HUDEP-2 (cell line): ENCODE results near the gene TGFBR2.

Experiments
- DNase-seq, 76 experiments: peaks; one replicate each; lab custom pipeline; 2025; ENCODE audit not compliant: unreplicated experiment in 76 of 76; lab: John Stamatoyannopoulos, UW

The TGFBR2 gene

DNA sequence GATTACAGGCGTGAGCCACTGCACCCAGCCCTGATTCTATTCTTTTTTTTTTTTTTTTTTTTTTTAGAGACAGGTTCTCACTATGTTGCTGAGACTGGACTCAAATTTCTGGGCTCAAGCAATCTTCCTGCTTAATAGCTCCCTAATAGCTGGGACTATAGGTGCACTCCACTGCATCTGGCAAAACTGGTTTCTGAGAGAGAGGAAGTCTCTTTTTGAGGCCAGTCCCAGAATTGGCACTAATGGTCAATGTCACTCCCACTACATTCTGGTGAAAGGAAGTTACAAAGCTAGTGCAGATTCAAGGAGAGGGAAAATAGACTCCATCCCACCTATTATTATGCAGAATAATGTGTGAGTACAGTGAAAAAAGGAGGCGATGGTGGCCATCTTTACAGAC, 5.8 kb upstream of the TGFBR2 start:
- DNase-seq = no peak

DNA sequence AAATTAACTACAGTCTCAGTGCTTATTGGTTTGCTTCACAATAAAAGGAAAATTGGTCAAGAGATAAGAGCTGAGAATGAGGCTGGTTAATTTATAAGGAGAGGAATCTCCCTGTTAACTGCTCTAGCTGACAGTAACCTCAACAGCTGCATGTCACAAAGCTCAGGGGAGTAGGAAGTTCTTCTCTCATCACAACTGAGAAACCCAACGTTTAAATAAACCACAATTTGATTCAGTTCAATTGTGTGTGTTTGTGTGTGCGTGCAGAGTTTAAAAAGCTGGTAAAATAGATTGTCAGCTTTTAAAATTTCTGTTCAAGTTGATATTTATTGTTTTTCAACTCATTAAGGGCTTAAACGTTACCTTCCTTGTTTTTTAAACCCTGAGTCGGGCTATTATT, 3.5 kb upstream of the TGFBR2 start:
- DNase-seq = no peak

DNA sequence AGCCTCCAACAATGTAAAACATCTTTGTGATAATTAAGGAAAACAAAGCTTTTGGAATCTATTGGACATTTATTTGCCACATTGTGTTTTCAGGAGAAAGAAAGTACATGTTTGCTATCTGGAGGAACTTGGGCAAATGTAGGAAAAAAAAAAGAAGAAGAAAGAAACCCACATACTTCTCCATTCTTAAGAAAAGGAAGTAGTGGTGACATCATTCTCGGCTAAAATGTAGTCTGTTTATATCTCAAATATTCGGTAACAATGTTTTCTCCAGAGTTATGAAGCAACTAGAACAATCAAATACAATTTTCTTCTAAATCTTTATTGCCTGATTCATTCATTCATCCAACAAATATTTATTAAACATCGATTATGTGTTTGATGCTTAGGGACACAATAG, 2.3 kb upstream of the TGFBR2 start:
- DNase-seq = no peak

DNA sequence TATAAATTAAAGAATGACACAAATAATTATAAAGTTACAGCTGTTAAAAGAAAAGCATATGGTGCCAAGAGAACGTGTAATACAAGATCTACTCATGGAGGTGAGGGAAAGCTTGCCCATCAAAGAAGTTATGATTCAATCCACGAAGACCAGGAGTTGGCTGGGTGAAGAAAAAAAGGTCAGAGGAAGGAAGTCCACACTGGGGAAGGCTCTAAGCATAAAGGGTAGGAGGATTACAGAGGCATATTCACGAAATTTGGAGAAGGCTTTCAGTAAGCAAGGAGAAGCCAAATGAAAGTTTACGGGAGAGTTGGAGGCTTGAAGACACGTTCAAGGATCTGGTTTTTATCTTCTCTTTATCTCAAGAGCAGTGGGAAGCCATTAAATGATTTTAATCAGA, 1.8 kb upstream of the TGFBR2 start:
- DNase-seq = no peak

DNA sequence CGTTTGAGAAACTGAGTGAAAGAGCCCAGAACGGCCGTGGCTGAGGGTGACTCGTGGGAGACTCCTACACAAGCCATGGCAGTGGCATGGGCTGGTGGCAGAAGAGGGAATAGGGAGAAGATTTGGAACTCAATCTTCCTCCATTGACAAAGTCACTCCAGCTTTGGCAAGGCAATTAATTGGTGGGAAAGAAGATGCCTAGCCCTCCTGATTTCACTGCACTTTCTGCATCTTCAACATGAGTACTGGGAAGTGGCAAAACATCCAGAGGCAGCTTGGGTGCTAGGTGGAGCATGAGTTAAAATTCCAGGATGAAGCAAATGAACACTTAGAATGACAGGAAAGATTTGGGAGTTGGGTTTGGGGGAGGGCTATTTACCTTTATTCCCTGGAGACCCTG, 1.4 kb upstream of the TGFBR2 start:
- DNase-seq = no peak

DNA sequence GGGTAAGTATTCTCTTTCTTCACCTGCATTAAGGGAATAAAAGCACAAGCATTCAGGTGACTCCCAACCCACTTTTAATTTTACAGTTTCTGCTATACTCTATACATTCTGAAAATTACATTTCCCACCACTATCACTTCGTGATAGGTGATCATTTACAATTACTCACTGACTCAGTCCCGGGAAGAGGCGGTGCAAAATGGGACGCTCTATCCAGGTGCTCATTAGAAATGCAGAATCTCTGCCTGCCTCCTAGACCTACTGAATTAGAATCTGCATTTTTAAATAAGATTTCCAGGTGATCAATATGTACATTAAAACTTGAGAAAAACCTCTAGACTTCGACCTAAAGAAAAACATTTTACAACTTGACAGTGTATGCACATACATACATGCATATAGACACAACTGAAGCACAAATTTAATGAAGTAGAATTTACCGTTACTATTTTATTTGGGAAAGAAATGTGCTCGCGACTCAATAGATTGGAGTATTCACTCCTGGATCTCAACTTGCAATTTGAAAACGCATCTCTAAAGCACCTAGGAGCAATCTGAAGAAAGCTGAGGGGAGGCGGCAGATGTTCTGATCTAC, 598 bp upstream of the TGFBR2 start:
- DNase-seq = no peak

DNA sequence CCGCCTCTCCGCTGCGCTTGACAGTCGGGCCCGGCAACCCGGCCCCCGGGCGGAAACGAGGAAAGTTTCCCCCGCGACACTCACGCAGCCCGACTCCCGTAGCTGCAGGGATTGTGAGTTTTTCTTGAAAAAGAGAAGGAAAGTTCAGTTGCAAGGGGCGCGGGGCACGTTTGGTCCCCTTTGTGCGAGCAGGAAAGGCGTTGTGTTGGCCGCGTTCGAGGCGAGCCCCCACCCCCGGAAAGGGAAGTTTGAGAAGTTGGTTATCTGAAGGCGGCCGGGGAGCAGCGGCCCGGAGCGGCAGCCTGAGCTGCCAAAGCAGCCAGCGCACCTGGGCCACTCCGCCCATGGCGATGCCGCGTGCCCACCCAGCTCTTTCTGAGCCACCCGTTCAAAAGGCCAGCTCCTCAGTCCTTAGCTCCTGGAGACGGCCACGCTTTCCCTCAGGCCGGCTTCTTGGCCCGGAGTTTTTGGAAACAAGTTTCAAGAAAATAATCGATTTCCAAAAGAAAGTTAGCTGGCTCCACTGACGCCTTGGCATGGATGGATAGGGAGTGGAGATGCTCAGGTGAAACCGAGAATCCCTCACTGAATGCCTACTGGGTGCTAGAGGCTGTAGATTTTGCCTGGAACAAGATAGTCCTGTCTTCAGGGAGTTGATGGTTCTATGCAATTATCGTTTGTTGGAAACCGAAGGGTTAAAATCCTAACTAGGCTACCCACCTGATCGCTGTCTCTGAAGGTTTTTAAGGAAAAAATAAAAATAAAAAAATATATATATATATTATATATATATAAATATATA, 832 bp downstream of the TGFBR2 start:
- peak in 51 of 76 experiments; percentile 2 to 47 (median 24) for DNase-seq

DNA sequence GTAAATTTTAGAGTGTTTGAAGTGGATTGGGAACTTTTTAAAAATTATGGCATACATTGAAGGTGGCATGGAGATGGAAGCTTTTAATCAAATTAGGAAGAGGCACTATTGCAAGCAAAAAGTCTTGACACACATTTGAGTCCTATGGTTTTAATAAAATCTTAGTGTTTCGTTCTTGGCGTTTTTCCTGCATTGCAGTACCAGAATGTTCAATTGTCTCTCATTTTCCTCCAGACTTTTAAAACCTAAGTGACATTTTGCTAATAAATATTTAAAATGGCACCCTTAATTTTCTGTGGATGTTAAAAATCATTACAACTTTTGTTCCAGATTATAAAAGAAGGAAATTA, 2.2 kb downstream of the TGFBR2 start:
- no peak for DNase-seq

DNA sequence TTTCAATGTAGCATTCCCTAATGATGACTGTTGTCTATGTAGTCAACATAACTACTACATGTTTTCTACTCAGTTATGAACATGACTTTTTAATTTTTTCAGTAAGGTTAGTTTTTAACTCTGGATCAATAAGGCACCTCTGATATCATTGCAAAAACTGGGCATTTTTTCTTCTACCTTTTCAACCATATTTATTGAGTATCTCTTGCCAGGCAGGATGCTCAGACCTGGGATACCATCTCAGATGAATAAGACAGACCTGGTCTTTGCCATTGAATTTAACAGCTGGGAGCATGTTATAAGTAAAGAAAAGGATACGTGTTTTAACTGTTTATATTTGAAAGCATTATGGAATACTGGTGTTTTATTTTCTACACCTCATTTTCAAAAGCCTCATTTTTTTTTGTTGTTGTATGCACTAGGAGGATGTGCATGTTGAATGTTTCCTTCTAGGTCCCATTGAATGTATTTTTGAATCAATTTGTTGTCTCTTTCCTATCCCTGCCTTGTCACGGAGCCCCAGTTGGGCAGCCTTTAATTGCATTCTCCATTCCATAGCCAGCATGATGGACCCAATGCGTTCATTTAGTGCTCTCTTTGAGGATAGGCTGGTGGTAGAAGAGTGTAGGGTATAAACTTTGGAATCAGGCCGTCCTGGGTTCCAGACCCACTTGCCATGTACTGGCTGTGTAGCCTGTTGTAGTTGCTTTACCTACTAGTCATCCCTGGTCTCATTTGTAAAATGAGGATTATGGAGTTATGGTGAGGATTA, 3.7 kb downstream of the TGFBR2 start:
- no peak for DNase-seq

DNA sequence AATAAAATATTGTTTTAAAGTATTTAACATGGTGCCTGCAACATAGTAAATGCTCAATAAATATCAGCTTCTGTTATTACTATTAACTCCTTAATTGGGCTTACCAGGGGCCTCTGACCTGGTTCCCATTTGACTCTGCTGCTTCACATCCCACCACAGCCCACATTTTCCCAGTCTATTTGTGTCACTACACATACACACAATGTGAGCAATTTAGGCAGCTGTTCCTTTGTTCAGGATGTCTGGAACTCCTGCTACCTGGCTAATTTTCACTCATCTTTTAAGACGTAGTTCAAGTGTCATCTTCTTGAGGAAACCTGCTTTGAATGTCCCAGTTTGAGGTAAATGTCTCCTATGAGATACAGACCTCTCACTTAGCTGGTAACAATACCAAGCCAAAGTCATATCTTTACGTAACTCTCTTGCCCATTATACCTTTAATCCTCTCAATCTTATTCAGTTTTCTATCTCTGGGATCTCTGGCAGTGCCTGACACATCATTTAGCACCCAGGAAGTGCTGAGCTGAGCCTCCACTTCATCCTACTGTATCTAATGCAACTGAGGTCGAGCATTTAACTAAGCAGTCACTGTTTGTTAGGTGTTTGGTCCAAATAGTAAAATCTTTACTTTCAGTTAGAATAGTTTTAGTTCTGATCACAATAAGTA, 4.4 kb downstream of the TGFBR2 start:
- DNase-seq = no peak

DNA sequence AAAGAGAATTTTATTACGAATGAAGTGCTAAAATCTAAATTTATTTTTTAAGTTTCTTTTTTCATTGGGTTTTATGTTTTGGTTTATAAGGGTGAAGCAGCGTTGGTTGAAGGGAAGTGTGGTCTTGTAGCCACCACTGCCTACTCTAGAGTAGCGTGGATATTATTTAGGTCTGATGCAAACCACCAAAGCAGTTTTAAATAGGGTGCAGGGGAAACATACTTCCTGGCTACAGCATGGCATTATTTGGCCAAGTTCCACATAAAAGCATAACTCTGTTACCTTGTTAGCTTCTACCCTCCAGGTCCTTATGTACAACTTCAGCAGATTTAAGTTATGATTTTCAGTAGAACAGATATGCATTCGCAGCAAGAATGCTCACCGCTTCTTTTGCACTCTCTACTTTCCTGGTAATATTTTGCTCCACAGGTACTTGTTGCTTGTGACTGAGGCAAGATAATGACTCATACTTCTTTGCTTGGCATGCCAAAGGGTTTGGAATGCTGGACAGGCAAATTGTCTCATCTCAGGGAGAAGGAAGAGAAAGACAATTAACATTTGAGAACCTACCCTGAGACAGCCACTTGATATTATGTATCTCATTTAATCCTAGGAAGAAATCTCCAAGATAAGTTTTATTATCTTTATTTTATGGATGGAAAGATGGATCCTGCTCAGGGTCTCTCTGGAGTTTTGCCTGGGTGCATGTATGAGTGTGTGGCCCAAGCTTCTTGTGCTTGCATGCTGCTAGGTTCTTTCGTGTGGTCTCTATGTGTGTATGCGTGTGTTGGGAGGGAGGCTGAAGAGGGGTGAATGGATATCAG, 5.4 kb downstream of the TGFBR2 start:
- no peak for DNase-seq

DNA sequence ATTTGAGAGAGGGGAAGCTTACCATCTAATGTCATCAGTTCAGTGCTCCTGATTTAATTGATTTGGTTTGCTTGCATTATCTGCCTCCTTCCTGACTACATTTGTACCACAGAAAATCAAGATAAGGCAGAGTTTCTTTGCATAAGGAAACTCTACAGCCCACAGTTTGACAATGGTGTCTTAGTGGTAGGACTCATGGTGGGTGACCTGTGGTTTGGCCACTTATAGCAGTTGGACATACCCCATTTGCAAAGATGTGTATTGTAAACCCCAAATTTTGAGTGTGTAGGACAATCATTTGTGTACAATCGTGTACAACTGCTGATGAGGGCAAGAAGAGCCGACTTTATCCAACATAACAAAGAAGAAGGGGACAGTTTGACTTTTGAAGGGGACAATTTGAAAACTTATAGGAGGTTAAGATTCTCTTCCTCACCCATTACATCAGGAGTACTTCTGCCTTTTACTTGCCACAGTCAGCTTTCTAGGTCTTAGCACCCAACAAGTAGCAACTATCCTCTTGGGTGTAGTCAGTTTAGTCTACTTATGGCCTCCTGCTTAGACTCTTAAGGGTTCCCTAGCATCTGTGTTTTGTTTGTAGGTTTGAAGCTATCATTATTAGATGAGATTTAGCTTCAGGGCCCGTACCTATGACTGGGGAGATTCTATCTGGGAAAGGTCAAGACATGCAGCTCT, 6.2 kb downstream of the TGFBR2 start:
- DNase-seq = no peak

DNA sequence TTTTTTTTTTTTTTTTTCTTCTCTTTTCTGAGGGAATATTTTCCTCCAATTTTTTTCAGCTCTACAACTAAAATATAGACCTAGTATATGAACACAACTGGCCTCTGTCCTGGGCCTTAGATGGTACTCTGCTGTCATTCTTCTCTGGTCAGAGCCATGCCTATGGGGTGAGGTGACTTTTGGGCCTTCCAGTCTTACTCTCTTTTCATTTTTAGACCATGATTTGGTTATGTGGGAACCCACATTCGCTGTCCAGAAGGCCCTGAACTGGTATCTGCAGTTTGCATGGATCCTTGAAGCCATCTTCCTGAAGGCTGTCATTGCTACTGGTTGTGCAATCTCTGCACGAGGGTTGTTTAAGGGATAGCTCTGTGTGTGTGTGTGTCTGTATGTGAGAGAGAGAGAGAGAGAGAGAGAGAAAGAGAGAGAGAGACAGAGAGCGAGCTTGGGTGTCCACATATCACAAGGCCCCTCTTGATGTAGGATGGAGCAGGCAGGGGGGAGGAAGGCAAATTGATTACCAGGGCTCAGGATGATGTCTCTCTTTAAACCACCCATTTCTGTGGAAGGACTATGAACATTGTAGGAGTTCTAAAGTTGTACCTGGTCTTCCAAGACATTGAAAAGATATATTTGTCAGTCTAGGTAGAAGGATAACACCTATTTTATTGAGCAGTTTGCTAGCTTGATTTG, 6.9 kb downstream of the TGFBR2 start:
- no peak for DNase-seq

DNA sequence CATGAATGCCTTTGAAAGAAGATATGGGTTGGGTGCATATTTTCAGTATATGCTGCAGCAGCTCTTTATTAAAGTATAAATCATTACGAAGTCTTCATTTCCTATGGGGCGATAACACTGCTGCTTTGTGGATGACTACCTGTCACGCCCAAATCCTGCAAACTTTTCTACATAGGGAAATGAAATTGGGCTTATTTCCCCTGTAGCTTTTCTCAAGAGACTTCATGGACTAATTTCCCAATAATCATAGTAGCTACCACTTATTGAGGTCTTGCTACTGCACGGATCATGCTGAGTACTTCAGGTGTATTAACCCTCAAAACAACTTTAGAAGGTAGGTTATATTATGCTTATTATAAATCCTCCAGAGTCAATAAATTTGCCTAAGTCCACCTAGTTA, 8.0 kb downstream of the TGFBR2 start:
- DNase-seq = no peak

DNA sequence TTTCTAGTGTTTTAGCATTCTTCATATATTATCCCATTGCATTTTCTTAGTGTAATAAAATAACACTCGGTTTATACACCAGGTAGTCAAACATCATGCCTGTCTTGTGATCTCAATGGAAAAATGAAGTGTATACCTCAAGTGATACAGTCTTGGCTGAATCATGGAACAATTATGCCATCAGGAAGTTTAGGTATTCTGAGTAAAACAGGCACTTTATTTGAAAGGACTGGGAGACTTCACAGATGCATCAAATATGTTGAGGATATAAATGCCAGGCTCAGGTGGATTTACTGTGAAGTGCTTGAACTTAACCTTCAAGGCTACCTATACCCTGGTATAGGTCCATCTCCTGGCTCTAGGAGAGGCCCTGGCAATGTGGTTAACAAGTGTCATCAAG, 8.5 kb downstream of the TGFBR2 start:
- DNase-seq = no peak

DNA sequence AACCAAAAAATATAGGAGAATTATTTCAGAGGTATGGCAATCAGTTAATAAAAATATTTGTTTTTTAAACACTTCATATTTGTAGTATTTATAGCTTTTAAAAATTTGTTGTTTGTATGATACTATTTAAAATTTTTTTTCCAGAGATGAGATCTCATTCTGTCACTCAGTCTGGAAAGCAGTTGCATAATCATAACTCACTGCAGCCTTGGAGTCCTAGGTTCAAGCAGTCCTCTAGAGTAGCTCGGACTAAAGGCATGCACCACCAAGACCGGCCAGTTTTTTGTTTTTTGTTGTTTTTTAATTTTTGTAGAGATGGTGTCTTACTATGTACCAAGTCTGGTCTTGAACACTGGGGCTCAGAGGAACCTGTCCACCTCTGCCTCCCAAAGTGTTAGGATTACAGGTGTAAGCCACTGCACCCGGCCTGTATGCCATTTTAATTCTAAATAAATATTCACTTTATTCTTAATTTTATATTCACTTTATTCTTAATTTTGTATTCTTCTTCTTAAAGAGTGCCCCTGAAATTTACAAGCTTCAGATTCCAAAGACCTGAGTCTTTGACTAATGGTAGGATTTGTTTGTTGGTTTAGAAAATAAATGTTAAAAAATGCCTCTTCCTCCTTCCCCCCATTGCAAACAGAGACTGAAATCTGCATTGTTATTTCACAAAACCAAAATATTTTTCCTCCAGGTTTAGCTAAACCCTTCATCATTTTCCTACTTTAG, 9.4 kb downstream of the TGFBR2 start:
- DNase-seq = no peak

DNA sequence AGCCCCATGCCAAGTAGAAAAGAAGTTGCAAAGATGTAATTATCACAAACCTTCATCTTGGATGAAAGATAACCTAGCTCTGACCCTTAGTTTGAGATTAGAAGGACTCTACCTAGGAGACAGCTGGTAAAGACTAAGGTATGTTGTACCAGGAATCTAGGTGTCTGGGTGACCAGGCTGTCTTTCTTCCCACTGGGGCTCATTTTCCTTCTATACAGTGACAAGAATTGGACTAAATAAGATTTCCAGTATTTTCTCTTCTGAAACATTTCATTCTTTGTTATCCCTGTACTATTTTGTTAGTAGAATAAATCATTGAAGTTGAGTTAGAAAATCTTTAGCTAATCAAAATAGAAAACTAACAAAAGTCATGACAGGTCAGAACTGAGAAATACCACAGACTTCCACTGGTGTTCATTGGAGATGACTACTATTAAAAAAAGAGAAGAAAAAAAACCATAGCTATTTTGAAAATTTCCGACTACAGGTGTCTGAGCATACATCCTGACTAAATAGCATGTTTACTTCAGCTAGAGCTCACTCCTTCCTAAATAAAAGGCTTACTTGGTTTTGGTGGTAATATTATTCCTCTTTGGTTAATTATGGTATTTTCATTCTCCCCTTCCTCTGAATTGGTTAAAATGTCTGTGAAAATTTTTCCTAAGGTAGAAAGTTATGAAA, 10.1 kb downstream of the TGFBR2 start:
- DNase-seq = no peak

DNA sequence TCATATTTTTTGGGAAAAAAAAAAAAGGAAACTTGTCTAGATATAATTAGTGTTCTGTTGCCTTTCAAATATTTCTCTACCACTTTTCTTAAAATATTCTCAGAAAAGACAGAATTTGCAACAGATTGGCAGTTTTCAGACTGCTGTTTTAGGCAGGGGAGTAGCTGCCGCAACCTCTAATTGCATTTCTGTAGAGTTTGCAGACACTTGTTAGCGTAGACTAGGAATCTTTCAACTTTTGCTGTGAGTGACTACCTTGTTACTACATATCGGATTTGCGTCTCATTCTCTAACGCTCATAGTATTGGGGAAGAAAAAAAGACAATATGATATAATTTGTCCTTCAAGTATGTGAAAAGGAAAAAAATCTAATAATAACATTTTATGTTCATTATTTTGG, 10.7 kb downstream of the TGFBR2 start:
- DNase-seq = no peak
